Neural progenitor cell (in vitro differentiated cells): ENCODE results near the gene CLSTN2. TPM values are rescaled to one million over a fixed set of nuclear protein-coding genes. Genes with fewer than 3 reads are reported as not detected.

Experiments
- DNase-seq: peaks from one replicate; pipeline ENCODE4 v3.0.0-alpha.2; 2016; ENCODE audit warnings: low spot score
- H2AFZ ChIP-seq: fragments of 200-600 bp; sonication (generic); replicated peaks from 2 replicates; pipeline ENCODE4 v1.6.1; 2016; ENCODE audit warnings: antibody characterized with exemption
- H3F3A ChIP-seq: fragments of 200-600 bp; sonication (generic); 2 replicates; pipeline ENCODE4 v1.6.1; 2016; ENCODE audit warnings: antibody characterized with exemption, low read depth
- H3K27ac ChIP-seq: fragments of 200-600 bp; sonication (generic); 2 replicates; pipeline ENCODE4 v1.5.1; 2016; ENCODE audit warnings: mild to moderate bottlenecking
- H3K27me3 ChIP-seq: fragments of 200-600 bp; sonication (generic); 2 replicates; pipeline ENCODE4 v1.6.1; 2016; ENCODE audit warnings: mild to moderate bottlenecking, moderate library complexity
- H3K36me3 ChIP-seq: fragments of 200-600 bp; sonication (generic); 2 replicates; pipeline ENCODE4 v1.5.1; 2016
- H3K4me1 ChIP-seq: fragments of 200-600 bp; sonication (generic); 2 replicates; pipeline ENCODE4 v1.6.1; 2016; ENCODE audit warnings: mixed run types
- H3K4me2 ChIP-seq: fragments of 200-600 bp; sonication (generic); 2 replicates; pipeline ENCODE4 v1.6.1; 2016
- H3K4me3 ChIP-seq: fragments of 200-600 bp; sonication (generic); 2 replicates; pipeline ENCODE4 v1.5.1; 2016
- H3K79me2 ChIP-seq: fragments of 200-600 bp; sonication (generic); 2 replicates; pipeline ENCODE4 v1.6.1; 2016; ENCODE audit warnings: low read depth
- H3K9ac ChIP-seq: fragments of 200-600 bp; sonication (generic); 2 replicates; pipeline ENCODE4 v1.6.1; 2016
- H3K9me3 ChIP-seq: fragments of 200-600 bp; sonication (generic); 2 replicates; pipeline ENCODE4 v1.5.1; 2016; ENCODE audit warnings: low read depth
- H4K20me1 ChIP-seq: fragments of 200-600 bp; sonication (generic); 2 replicates; pipeline ENCODE4 v1.6.1; 2016; ENCODE audit warnings: low read depth
- H3K27ac Mint-ChIP-seq: 3 replicates; pipeline ENCODE4 v1.8.0; 2021; ENCODE audit warnings: mixed read lengths
- H3K27me3 Mint-ChIP-seq: 2 replicates; pipeline ENCODE4 v1.8.0; 2022; ENCODE audit warnings: low read depth, mild to moderate bottlenecking, inconsistent platforms, moderate library complexity, mixed read lengths; ENCODE audit not compliant: insufficient read depth
- H3K36me3 Mint-ChIP-seq: 3 replicates; pipeline ENCODE4 v1.8.0; 2021; ENCODE audit warnings: mixed read lengths
- H3K4me1 Mint-ChIP-seq: 3 replicates; pipeline ENCODE4 v1.8.0; 2021; ENCODE audit warnings: mixed read lengths
- H3K4me3 Mint-ChIP-seq: 3 replicates; pipeline ENCODE4 v1.8.0; 2021; ENCODE audit warnings: mild to moderate bottlenecking, moderate library complexity, mixed read lengths
- H3K9me3 Mint-ChIP-seq: 3 replicates; pipeline ENCODE4 v1.8.0; 2020; ENCODE audit warnings: mixed read lengths
- CTCF ChIP-seq: fragments of 200-600 bp; sonication (generic); IDR thresholded peaks from 2 replicates; pipeline ENCODE4 v1.5.1; 2017; ENCODE audit warnings: antibody characterized with exemption, mild to moderate bottlenecking
- EZH2 ChIP-seq: fragments of 200-600 bp; sonication (generic); IDR thresholded peaks from 2 replicates; pipeline ENCODE4 v1.6.1; 2017; ENCODE audit warnings: antibody characterized with exemption, mild to moderate bottlenecking, moderate library complexity
- EZH2phosphoT487 ChIP-seq: fragments of 200-600 bp; sonication (generic); IDR thresholded peaks from 2 replicates; pipeline ENCODE4 v1.6.1; 2017; ENCODE audit warnings: antibody characterized with exemption
- total RNA-seq: library from RNA; depleted of rRNA; stranded (reverse); fragments of >200 nt; gene quantifications from 2 replicates; pipeline ENCODE4 v1.2.3, GENCODE V29; 2015; ENCODE audit warnings: low replicate concordance

Gene CLSTN2
- total RNA-seq, 1 donor from 2014 or later: 0.22 TPM

DNA sequence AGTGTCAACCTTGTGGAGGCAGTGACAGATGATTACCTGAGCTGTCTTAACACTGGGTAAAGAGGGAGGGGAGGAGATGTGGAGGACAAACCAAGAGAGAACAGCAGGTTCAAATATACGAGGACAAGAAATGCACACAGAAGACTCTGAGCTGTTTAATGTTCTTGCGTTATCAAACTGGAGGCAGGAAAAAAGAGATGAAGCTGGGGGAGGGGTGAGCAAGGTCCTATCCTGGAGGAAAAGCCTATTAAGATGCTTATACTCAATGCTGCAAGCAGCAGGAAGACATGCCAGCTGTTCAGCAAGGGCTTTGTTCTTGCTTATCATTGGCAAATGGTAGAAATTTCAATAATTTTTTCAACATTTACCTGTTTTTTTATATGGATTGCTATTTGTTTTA lies 397.1 kb downstream of the CLSTN2 start:
- Histone ChIP-seq H3K9ac (no peak overlapping the region), H3K79me2 (no peaks in the 10 kb centered on the region), H3K4me3 (no peak overlapping the region), H4K20me1 (no peaks in the 10 kb centered on the region), H3K36me3 (no peaks in the 10 kb centered on the region), H3F3A (no peaks in the 10 kb centered on the region), H3K27ac (no peak overlapping the region), H3K9me3 (no peaks in the 10 kb centered on the region), H3K27me3 (no peaks in the 10 kb centered on the region), H3K4me1 (peaks cover 6% of the 10 kb centered on the region), H2AFZ (no peak overlapping the region), H3K4me2 (no peak overlapping the region)
- peaks cover 13% of the 10 kb centered on the region for H3K4me1 Mint-ChIP-seq
- peaks cover 2% of the 10 kb centered on the region for H3K27me3 Mint-ChIP-seq
- no peak for DNase-seq
- H3K9me3 Mint-ChIP-seq: no peaks in the 10 kb centered on the region
- TF ChIP-seq EZH2phosphoT487 (no peak), CTCF (no peak), EZH2 (no peak)
- no peak overlapping the region for H3K27ac Mint-ChIP-seq
- no peaks in the 10 kb centered on the region for H3K36me3 Mint-ChIP-seq
- no peak overlapping the region for H3K4me3 Mint-ChIP-seq

- H3K9ac ChIP-seq: no peak overlapping the region
- no peak overlapping the region for H3K4me3 Mint-ChIP-seq
- H3K36me3 ChIP-seq: no peaks in the 10 kb centered on the region
- H3K27ac Mint-ChIP-seq: no peak overlapping the region
- H2AFZ ChIP-seq: no peak overlapping the region
- H3K4me2 ChIP-seq: no peak overlapping the region
- peaks cover 11% of the 10 kb centered on the region for H3K4me1 Mint-ChIP-seq
- no peaks in the 10 kb centered on the region for H3K9me3 Mint-ChIP-seq
- peaks cover 2% of the 10 kb centered on the region for H3K27me3 Mint-ChIP-seq
- no peaks in the 10 kb centered on the region for H3K79me2 ChIP-seq
- H3K4me3 ChIP-seq: no peak overlapping the region
- no peaks in the 10 kb centered on the region for H3K36me3 Mint-ChIP-seq
- no peaks in the 10 kb centered on the region for H3K9me3 ChIP-seq
- no peaks in the 10 kb centered on the region for H3F3A ChIP-seq
- H3K27ac ChIP-seq: no peak overlapping the region
- H3K4me1 ChIP-seq: peaks cover 6% of the 10 kb centered on the region
- no peaks in the 10 kb centered on the region for H3K27me3 ChIP-seq
- no peak for TF ChIP-seq EZH2
- TF ChIP-seq CTCF: no peak
- TF ChIP-seq EZH2phosphoT487: no peak
- DNase-seq: no peak
- no peaks in the 10 kb centered on the region for H4K20me1 ChIP-seq
These were observed 399.3 kb downstream of the CLSTN2 start for GRCh38 chr3:140334132-140334929.

GRCh38 chr3:140336465-140336864 lies 401.5 kb downstream of the CLSTN2 start:
- H3K27me3 ChIP-seq: no peaks in the 10 kb centered on the region
- Mint-ChIP-seq H3K27ac (no peak overlapping the region), H3K36me3 (no peaks in the 10 kb centered on the region), H3K27me3 (peaks cover 2% of the 10 kb centered on the region), H3K4me1 (peaks cover 11% of the 10 kb centered on the region), H3K9me3 (no peaks in the 10 kb centered on the region), H3K4me3 (no peak overlapping the region)
- no peak overlapping the region for H3K4me3 ChIP-seq
- no peaks in the 10 kb centered on the region for H3F3A ChIP-seq
- no peaks in the 10 kb centered on the region for H3K36me3 ChIP-seq
- no peaks in the 10 kb centered on the region for H4K20me1 ChIP-seq
- no peak overlapping the region for H3K9ac ChIP-seq
- no peaks in the 10 kb centered on the region for H3K79me2 ChIP-seq
- no peak overlapping the region for H3K4me2 ChIP-seq
- H3K4me1 ChIP-seq: peaks cover 6% of the 10 kb centered on the region
- TF ChIP-seq EZH2 (no peak), EZH2phosphoT487 (no peak), CTCF (no peak)
- no peak for DNase-seq
- no peak overlapping the region for H2AFZ ChIP-seq
- H3K27ac ChIP-seq: no peak overlapping the region
- no peaks in the 10 kb centered on the region for H3K9me3 ChIP-seq
